GM18520 (cell line): ENCODE measurements around the gene PLPP1.

Experiments
- ATAC-seq: cut with Tn5 transposase; IDR thresholded peaks from one replicate; pipeline ENCODE4 v1.9.1; 2021; ENCODE audit not compliant: unreplicated experiment

PLPP1 gene

DNA sequence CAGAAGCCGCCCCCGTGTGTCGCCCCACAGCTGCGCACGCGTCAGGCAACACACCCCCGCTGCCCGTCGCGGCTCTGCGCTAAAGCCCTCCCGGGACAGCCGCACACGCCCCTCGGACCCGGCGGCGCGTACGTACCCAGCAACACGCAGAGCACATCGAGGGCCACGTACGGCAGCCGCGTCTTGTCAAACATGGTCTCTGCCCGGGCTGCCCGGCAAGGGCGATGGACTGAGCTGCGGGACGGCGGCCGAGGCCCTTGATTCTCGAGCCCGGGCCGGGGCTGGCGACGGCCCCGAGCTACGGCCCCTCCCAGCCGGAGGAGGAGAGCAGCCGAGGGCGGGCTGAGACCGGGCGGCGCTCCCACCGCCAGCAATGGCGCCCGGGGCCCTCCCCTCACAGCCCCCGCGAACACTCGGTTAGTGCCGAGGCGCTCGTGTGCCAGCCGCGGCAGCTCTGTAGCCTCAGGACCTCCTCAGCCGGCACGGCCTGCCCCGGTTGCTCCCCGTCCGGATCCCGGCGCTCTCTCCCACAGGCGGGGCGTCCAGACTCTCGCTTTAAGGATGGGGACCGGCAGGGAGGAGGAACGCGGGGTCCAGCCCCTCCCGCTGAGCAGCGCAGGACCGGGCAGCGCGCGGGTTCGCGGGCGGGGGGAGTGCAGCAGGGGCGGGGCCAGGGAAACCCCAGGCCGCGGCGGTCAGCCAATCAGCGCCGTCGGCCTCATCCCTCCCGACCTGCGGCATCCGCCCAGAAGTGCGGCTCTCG is at the start of gene PLPP1:
Gene PLPP1, minus strand, starts transcription at position 529 of the 763 bp plus-strand sequence. Its CDS starts 335 bp downstream, at position 194.
- ATAC-seq, result peak; percentile 71

DNA sequence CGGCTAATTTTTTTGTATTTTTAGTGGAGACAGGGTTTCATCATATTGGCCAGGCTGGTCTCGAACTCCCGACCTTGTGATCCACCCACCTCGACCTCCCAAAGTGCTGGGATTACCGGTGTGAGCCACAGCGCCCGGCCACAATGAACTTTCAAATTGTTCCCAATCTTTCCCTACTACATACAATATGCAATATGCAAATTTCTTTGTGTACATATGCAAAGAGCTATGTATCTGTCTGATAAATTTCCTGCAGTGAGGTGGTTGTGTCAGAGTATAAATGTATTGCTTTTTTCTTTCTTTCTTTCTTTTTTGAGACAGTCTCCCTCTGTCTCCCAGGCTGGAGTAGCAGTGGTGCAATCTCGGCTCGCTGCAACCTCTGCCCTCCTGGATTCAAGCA is 48.8 kb upstream of the PLPP1 start:
- ATAC-seq, result no peak

DNA sequence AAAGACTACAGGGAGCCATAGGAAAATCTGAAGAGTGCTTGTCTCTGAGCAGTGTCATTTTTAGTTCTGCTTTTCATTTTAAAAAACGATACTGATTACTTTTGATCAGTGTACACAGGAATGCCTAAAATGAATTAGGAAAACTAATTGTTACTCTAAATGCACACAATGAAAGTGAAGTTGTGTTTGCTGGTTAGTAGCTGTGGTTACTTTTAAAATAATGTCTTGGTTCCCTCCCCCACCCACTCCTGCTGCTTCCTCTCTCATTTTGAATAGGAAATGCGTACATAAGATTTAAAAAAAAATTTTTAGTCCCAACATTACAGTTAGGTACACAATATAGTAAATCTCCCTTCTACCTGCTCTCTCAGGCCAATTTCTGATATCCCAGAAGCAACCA is 47.5 kb upstream of the PLPP1 start:
- no peak for ATAC-seq

DNA sequence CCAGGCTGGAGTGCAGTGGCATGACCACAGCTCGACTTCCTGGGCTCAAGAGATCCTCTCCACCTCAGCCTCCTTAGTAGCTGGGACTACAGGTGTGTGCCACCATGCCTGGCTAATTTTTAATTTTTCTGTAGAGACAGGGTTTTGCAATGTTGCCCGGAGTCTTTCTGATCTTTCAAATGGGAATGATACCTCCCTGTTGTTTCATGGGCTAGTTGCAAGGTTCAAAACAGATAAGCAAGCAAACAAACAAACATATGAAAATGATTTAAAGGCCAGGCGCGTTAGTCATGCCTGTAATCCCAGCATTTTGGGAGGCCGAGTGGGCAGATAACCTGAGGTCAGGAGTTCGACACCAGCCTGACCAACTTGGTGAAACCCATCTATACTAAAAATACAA is 45.3 kb upstream of the PLPP1 start:
- no peak for ATAC-seq

DNA sequence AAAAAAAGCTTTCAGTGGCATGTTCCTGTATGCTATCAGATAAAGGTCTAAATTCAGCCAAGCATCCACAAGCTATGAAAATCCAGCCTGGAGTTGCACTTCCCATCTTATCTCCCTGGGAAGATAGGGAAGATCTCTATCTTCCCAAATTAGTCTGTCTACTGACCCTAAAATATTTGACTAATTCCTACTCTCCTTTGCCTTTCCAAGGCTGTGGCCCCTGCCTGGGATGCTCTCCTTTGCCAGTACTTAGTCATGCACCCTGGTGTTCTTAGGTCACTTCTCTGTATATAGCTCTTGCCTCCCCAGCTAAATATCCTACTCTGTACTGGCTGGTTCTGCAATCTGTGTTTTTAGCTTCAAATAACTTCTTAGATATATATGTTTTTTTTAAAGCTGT is 44.0 kb upstream of the PLPP1 start:
- ATAC-seq, result no peak

DNA sequence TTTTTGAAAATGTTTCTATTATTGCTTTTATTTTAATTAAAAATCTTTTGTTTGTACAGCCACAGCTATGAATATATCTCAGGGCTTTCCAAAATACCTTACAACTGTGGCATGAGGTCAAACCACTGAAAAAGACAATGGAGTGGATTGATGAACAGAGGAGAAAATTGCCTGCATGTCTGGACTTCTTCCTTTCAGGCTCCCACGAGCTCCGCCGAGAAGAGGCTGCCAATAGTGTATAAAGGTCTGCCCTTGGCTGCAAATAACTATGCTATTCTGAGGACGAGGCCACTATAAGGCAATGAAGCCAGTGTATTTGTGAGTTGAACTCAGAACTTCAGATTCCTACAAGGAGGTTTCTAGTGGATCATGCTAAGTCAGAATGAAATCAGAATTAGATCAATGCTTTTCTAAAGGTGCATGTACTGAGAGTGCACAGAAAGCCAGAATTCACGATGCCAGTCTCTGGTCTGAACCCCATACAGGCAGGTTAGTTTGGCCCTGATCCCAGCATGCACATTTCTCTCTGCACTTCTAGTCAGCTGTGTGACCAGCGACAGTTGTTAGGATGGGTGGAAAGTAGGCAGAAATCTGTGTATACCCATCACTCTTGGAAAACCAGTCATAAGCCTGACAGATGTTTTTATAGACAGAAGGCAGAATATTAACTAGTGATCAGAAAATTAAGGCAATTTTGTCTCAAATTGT is 42.7 kb upstream of the PLPP1 start:
- ATAC-seq, result no peak

DNA sequence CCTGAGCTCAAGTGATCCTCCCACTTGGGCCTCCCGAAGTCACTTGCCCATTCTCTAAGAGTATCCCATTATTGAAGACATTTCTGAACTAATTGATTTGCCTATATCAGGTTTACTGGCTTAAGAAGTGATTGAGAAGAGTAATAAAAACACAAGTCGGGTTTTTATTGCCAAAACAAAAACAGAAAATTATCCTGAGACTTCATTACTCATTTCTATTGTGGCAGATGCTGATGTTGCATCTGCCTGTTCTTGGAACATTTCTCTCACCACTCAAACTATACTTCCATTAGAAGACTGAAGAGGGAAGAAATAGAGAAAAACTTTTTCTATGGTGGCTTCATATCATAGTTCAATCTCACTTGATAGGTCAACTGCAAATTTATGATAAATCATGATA is 41.9 kb upstream of the PLPP1 start:
- ATAC-seq, result no peak

DNA sequence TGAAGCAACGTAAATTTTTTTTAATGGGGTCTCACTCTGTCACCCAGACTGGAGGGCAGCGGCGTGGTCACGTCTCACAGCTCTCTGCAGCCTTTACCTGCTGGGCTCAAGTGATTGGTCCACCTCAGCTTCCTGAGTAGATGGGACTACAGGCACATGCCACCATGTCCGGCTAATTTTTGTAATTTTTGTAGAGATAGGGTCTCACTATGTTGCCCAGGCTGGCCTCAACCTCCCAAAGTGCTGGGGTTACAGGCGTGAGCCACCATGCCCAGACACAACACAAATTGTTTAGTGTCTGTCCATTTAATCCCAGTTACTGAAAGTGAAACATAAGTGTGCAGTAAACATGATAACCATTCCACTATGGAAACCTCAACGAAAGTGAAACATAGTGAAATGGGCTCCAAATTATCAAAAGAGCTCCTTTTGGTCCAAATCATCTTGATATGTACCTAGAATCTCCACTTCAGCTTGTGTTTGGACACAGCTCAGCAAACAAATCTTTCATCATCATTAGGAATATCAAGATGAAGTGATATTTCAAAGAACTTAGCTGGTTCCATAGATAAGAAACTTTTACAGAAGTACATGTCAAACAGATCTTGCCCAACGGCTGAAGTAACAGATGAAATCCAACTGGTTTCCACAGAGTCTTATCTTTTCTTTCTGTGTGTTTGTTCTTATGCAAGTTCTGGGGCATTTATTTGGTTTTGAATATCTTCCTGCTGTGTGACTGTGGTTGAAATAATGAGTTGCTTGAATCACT is 41.2 kb upstream of the PLPP1 start:
- ATAC-seq, result no peak

DNA sequence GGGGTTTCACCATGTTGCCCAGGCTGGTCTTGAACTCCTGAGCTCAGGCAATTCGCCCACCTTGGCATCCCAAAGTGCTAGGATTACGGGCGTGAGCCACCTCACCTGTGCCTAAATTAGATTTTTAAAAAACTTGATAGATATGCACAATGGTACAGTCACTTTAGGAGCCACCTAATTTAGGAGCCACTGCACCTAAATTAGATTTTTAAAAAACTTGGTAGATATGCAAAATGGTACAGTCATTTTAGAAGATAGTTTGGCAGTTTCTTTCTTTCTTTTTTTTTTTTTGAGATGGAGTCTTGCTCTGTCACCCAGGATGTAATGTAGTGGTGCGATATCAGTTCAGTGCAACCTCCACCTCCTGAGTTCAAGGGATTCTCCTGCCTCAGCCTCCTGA is 37.8 kb upstream of the PLPP1 start:
- ATAC-seq, result no peak

DNA sequence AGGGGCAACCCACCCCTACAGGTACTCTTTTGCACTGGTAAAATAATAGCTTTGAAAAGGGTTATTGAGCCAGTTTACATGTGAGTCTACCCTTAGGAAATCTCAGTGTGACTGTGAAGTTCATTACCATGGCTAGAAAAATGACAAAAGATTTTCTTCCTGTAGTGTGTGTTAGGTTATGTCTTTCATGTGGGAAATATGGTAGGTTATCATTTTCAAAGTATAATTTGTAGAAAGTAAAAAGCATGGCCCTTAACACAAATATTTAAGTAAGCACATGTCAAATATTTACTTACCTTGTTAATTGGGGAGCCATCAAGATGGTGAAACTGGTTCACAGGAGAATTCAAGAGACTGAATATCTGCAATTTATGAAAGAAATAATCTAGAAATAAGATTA is 37.3 kb upstream of the PLPP1 start:
- no peak for ATAC-seq

DNA sequence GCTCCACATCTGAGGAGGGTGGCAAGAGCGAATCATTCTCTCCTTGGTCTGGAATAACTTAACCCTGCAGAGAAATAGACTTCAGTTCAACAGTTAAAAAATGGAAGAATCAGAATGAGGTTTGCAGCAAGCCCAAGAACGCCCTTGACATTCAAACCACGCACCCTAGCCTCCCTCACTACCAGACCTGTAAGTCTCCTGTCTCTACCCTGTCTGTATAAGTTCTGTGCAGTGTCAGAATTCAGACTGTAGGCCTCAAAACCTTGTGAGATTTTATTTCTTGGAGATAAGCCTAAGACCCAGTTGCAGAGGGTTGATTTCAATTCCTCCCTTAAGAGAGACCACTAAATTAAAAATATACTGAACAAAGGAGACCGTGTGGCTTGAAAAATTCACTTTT is 35.8 kb upstream of the PLPP1 start:
- no peak for ATAC-seq

DNA sequence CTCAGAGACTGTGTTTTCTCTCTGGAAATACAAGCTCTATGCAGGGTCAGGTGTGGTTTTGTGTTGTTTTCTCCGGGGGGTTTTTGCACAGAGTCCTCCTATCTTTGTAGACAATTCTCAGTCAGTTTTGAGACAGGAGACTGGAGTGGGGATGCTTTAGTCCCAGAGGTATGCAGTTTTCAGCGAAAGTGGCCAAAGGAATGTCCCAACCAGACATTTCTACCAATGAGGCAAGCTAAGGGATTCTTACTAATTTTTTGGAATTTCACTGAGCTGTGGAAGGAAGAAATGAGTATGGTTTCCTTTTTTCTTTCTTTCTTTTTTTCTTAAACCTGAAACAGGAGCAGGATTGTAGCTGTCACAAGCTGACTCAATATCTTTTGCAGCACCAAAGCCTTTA is 35.3 kb upstream of the PLPP1 start:
- ATAC-seq, result no peak

DNA sequence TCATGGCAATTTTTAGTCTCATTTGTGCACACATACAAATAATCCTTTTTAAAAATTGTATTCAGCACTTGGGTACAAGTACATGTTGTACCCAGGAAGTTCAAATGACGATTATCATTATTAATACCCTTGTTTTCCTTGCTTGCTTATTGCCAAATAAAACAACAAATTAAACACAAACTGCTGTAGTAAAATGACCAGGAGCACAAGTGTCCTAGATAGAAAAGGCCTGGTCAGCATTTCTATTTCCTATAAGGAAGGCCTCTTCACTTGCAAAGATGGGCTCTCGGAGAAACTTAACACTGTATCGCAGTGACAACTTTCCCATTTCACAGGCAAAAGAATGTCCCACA is 34.7 kb upstream of the PLPP1 start:
- ATAC-seq, result no peak

DNA sequence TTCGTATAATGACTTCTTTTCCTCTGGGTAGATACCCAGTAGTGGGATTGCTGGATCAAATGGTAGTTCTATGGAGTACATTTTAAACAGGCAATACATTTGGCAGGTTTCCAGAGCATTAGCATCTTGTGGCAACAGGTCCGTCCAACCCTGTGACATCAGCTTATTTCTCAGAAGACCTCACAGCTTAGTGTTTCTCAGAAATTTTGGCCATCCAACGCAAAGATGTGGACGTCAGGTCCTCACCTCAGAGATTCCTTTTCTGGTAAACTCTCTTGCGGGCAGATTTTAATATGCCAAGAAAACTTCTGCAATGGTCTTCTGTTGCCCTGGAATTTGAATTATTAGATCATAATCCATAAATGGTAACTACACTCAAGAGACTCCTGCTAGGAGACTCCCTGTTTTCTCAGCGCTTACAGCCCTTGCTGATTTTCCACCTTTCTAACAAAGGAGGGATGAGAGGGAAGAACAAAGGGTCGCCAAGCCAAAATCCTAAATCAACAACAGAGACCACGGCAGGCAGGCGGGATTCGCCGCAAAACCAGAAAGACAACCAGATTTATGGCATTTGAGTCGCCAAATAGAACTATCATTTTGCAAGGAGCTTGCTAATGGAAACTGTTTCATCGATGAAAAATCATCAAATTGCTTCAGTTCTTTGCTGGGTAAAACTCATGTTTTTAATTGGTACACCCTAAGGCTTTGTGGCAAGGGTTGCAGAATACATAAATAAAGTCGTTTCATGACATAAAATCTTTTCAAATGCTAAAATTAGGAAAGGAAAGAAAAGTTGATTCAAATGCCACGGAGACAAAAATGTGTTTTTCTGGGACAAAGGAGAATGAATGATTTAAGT is 34.1 kb upstream of the PLPP1 start:
- ATAC-seq, result no peak

DNA sequence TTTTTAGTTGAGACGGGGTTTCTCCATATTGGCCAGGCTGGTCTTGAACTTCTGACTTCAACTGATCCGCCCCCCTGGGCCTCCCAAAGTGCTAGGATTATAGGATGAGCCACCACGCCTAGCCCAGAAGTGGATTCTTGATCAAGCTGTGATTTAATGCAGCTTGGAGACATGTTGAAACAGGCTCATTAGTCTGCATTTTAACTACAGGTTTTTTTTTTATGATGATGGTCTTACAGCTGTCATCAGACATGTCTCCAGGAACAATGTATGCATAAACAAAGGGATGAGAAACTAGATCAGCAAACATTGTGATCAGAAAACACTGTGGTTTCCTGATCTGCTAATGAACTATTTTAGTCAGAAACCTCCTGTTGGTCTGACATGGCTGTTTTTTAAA is 30.0 kb upstream of the PLPP1 start:
- ATAC-seq, result no peak

DNA sequence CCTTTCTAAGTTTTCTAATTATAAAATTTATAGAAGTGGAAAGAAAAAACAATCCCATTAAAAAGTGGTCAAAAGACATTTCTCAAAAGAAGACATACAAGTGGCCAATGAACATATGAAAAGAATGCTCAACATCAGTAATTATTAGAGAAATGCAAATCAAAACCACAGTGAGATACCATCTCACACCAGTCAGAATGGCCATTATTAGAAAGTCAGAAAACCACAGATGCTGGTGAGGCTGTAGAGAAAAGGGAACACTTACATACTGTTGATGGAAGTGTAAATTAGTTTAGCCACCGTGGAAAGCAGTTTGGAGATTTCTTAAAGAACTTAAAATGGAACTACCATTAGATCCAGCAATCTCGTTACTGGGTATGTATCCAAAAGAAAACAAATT is 23.7 kb upstream of the PLPP1 start:
- no peak for ATAC-seq

DNA sequence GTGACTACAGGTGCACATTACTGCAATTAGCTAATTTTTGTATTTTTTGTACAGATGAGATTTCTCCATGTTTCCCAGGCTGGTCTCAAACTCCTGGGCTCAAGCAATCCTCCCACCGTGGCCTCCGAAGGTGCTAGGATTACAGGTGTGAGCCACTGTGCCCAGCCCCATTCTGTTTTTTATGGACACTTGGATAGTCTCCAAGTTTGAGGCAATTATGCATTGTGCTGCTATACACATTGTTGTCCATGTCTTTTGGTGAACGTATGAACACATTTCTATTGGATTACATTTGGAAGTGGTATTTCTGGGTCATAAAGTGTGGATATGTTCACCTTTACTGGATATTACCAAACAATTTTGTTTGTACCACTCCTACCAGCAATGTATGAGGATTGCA is 22.4 kb upstream of the PLPP1 start:
- ATAC-seq, result no peak

DNA sequence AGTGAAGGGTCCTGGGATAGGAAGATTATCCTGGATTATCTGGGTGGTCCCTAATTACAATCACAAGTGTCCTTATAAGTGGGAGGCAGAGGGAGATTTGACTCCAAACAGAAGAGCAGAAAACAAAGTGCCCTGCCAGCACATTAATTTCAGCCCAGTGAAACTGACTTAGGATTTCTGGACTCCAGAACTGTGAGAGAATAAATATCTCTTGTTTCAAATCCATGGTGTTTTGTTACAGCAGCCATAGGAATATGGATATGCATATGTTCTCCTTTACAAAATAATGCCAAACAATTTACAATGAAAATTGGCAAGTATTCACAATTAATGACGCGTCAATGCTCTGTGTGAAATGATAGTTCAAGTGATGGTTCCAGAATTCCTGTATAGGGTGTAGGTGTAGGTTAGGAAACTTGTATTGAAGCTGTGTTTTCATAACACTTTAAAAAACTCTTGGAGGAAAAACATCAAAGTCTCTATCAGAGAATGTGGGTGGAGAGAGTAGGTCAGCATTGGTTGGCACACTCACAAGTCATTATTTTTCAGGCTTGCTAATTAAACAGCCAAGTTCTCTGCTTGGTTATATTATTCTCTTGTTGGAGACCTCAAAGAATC is 19.9 kb upstream of the PLPP1 start:
- no peak for ATAC-seq

DNA sequence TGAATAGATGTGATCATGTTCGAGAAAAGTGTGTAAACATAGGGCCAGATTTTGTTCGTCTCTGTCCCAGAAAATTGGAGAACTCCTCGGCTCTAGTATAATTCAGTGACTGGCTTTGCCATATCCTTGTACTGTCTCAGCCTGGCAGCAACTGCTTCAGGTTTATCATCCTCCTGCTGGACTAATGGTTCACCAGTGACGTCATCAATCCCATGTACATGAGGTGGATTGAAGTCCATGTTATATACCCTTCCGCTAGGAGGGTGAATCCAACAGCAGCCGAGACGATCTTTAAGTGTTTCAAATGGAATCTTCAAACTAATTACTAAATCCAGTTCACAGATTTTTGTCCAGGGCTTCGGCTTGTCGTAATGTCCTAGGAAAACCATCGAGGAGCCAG is 17.1 kb upstream of the PLPP1 start:
- no peak for ATAC-seq

DNA sequence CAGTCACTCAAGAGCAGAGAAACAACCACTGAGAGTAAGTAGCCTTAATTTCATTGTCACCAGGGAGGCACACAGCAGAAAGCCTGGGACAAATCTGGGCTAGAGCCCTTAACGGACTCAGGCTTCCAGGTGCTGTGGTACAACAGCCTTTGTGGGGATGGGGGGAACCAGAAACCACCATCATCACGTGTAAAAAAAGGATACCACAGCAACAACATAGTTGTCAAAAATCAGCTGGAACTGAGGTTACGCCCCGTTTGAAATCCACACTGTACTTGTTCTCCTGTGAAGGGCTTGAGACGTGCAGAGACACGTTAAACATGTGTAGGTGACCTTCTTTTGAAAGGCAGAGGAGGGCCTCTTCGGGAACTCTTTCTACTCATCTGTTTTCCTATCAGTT is 16.6 kb upstream of the PLPP1 start:
- no peak for ATAC-seq

DNA sequence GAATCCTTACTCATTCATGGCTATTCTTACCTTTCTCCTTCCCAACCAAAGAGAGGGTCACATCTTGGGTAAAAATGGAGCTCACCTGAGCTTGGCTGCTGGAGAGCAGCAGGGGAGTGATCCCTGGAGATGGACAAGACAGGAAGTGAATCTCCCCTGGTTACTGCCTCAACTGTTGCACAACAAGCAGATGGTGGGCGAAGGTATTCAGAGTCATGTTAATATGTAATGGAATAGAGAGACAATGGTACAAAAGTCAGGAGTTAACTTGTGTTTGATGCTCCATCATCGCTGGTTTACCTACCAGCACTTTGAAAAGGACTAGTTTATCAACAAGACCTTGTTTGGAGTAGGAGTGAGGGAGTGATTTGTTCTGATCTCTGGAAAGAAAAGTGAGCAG is 13.0 kb upstream of the PLPP1 start:
- ATAC-seq, result no peak
